ENCODE measurements around the gene PTPRT. TPM values are rescaled to one million over a fixed set of nuclear protein-coding genes. Genes with fewer than 3 reads are reported as not detected.

PTPRT gene
- total RNA-seq, 1 experiment from 2014 or later: not detected

GRCh38 chr20:42604998-42605956 is 584.4 kb downstream of the PTPRT start:
- H3K27me3 ChIP-seq (ENCODE audit: control insufficient read depth, insufficient read depth, low read length): no peaks in the 10 kb centered on the region
- no peaks in the 10 kb centered on the region for H3K36me3 ChIP-seq (ENCODE audit: control insufficient read depth, insufficient read depth, low read length)
- BruUV-seq (replicated peaks): no TSS peak
- ChIA-PET CTCF (interaction anchor here (0.7 kb wide), 1 partner anchor 719 kb away, joined by 3 read pairs; no protein-coding TSS in a partner anchor), POLR2A (no interaction called here)
- H3K4me1 ChIP-seq (ENCODE audit: control insufficient read depth, insufficient read depth, low read length): no peaks in the 10 kb centered on the region
- DNase-seq (ENCODE audit: low read depth, low spot score) (no peak), ATAC-seq (no peak)
- H3K4me3 ChIP-seq (ENCODE audit: low read depth in 2 of 2, low read length in 2 of 2): no peak overlapping the region
- H3K9me3 ChIP-seq (ENCODE audit: control insufficient read depth, insufficient read depth, low read depth, low read length): no peaks in the 10 kb centered on the region
- TF ChIP-seq TCF7L2 (IDR thresholded peaks at IDR 0.05; ENCODE audit: low read depth, low read length): no peak
- no peak for TF ChIP-seq POLR2AphosphoS5 (IDR thresholded peaks at IDR 0.05; ENCODE audit: low read depth, low read length)
- TF ChIP-seq CTCF (IDR thresholded peaks at IDR 0.05): no peak
- TF ChIP-seq SIN3A (IDR thresholded peaks at IDR 0.05; ENCODE audit: borderline replicate concordance, insufficient read depth, low read depth, low read length): no peak
- TF ChIP-seq, protein P1, sequence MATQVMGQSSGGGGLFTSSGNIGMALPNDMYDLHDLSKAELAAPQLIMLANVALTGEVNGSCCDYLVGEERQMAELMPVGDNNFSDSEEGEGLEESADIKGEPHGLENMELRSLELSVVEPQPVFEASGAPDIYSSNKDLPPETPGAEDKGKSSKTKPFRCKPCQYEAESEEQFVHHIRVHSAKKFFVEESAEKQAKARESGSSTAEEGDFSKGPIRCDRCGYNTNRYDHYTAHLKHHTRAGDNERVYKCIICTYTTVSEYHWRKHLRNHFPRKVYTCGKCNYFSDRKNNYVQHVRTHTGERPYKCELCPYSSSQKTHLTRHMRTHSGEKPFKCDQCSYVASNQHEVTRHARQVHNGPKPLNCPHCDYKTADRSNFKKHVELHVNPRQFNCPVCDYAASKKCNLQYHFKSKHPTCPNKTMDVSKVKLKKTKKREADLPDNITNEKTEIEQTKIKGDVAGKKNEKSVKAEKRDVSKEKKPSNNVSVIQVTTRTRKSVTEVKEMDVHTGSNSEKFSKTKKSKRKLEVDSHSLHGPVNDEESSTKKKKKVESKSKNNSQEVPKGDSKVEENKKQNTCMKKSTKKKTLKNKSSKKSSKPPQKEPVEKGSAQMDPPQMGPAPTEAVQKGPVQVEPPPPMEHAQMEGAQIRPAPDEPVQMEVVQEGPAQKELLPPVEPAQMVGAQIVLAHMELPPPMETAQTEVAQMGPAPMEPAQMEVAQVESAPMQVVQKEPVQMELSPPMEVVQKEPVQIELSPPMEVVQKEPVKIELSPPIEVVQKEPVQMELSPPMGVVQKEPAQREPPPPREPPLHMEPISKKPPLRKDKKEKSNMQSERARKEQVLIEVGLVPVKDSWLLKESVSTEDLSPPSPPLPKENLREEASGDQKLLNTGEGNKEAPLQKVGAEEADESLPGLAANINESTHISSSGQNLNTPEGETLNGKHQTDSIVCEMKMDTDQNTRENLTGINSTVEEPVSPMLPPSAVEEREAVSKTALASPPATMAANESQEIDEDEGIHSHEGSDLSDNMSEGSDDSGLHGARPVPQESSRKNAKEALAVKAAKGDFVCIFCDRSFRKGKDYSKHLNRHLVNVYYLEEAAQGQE (IDR thresholded peaks at IDR 0.05; ENCODE audit: insufficient read depth in 1 of 2, low read depth in 2 of 2, low read length in 1 of 2): no peak
- H3K27ac ChIP-seq (ENCODE audit: low read length): no peak overlapping the region
- in situ Hi-C loops (cut with HindIII; ENCODE audit: low pct_unique_long_range_greater_than_20kb, low sequenced_read_pairs) (no loop called here), intact Hi-C loops (cut with micrococcal nuclease; ENCODE audit: unreplicated experiment) (no loop called here)

DNA sequence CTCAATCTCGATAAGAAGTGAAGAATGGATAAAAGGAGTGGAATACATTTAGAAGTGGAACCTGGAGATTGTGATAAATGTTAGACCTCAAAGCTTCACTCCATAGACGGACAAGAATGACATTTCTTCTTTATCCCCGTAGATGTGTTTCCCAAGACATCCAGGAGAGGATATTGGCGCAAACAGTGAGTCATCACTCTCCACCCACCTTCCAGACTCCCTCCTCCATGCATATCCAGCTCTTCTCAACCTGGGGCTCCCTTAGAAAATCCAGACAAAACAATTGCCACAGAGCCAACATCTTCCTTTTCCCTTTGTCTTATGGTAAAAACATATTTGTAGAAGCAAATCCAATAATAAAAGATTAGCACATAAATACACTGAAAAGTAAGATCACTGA is 586.1 kb downstream of the PTPRT start:
- ATAC-seq: no peak
- Histone ChIP-seq H3K27me3 (ENCODE audit: control insufficient read depth, insufficient read depth, low read length) (no peaks in the 10 kb centered on the region), H3K27ac (ENCODE audit: low read length) (no peak overlapping the region), H3K4me1 (ENCODE audit: control insufficient read depth, insufficient read depth, low read length) (no peaks in the 10 kb centered on the region), H3K9me3 (ENCODE audit: control insufficient read depth, insufficient read depth, low read depth, low read length) (no peaks in the 10 kb centered on the region), H3K4me3 (ENCODE audit: low read depth in 2 of 2, low read length in 2 of 2) (no peak overlapping the region), H3K36me3 (ENCODE audit: control insufficient read depth, insufficient read depth, low read length) (no peaks in the 10 kb centered on the region)
- DNase-seq (ENCODE audit: low read depth, low spot score): no peak
- TF ChIP-seq POLR2AphosphoS5 (IDR thresholded peaks at IDR 0.05; ENCODE audit: low read depth, low read length) (no peak), CTCF (IDR thresholded peaks at IDR 0.05) (no peak), SIN3A (IDR thresholded peaks at IDR 0.05; ENCODE audit: borderline replicate concordance, insufficient read depth, low read depth, low read length) (no peak), TCF7L2 (IDR thresholded peaks at IDR 0.05; ENCODE audit: low read depth, low read length) (no peak)
- TF ChIP-seq, protein P1 (IDR thresholded peaks at IDR 0.05; ENCODE audit: insufficient read depth in 1 of 2, low read depth in 2 of 2, low read length in 1 of 2): no peak
- no TSS peak for BruUV-seq (replicated peaks)
- intact Hi-C loops (cut with micrococcal nuclease; ENCODE audit: unreplicated experiment): no loop called here
- ChIA-PET POLR2A (no interaction called here), CTCF (no interaction called here)
- in situ Hi-C loops (cut with HindIII; ENCODE audit: low pct_unique_long_range_greater_than_20kb, low sequenced_read_pairs): no loop called here

Data from Panc1 (cell line).